Spleen (tissue), 11 donors: ENCODE data around the gene CIPC. TPM values are rescaled to one million over a fixed set of nuclear protein-coding genes. Genes with fewer than 3 reads are reported as not detected.

Experiments used
- DNase-seq: peaks from one replicate; pipeline ENCODE4 v3.0.0-alpha.2; 2020
- H3K27ac ChIP-seq, 8 donors: fragments of 200-600 bp; sonication (generic) in 7 of 8; 1 replicate in 4 of 8; 2 replicates in 4 of 8; pipeline versions ENCODE4 v1.5.0 to v1.8.0; 2016 to 2021; ENCODE audit warnings: inconsistent platforms in 4 of 8, mild to moderate bottlenecking in 4 of 8, moderate library complexity in 1 of 8
- H3K27me3 ChIP-seq, 7 donors: fragments of 200-600 bp; sonication (generic) in 6 of 7; replicated peaks in 1 of 7; 1 replicate in 4 of 7; 2 replicates in 3 of 7; pipeline versions ENCODE4 v1.5.0 to v1.8.0; 2016 to 2021; ENCODE audit warnings: inconsistent platforms in 3 of 7, mild to moderate bottlenecking in 1 of 7
- H3K36me3 ChIP-seq, 6 donors: fragments of 200-600 bp; sonication (generic) in 5 of 6; 1 replicate in 4 of 6; 2 replicates in 2 of 6; pipeline versions ENCODE4 v1.5.0 to v1.8.0; 2016 to 2021; ENCODE audit warnings: inconsistent platforms in 2 of 6
- H3K4me1 ChIP-seq, 6 donors: fragments of 200-600 bp; sonication (generic) in 5 of 6; 1 replicate in 3 of 6; 2 replicates in 3 of 6; pipeline versions ENCODE4 v1.5.0 to v1.8.0; 2016 to 2021; ENCODE audit warnings: inconsistent platforms in 3 of 6
- H3K4me3 ChIP-seq, 8 donors: fragments of 200-600 bp; sonication (generic) in 7 of 8; 1 replicate in 4 of 8; 2 replicates in 4 of 8; pipeline versions ENCODE4 v1.5.0 to v1.8.0; 2016 to 2021; ENCODE audit warnings: inconsistent platforms in 4 of 8, mild to moderate bottlenecking in 4 of 8, moderate library complexity in 2 of 8
- H3K9me3 ChIP-seq, 8 donors: fragments of 200-600 bp; sonication (generic) in 7 of 8; 1 replicate in 4 of 8; 2 replicates in 4 of 8; pipeline versions ENCODE4 v1.5.0 to v1.8.0; 2016 to 2021; ENCODE audit warnings: inconsistent platforms in 4 of 8
- CTCF ChIP-seq, 11 experiments: fragments of 200-600 bp in 7 of 11; fragments of 450-650 bp in 4 of 11; sonication (generic) in 4 of 11; IDR thresholded peaks in 8 of 11; conservative IDR thresholded peaks in 3 of 11; 1 replicate in 7 of 11; 2 replicates in 4 of 11; pipeline versions ENCODE4 v1.4.0 to v1.8.0; 2016 to 2021; ENCODE audit warnings: antibody characterized with exemption in 11 of 11, inconsistent platforms in 4 of 11, mild to moderate bottlenecking in 1 of 11
- POLR2A ChIP-seq, 3 donors: fragments of 450-650 bp; IDR thresholded peaks; one replicate each; pipeline ENCODE4 v1.5.1; 2017; ENCODE audit warnings: antibody characterized with exemption in 3 of 3, mild to moderate bottlenecking in 1 of 3
- POLR2AphosphoS5 ChIP-seq, 3 donors: sonication (generic); formaldehyde crosslinking; IDR thresholded peaks; one replicate each; pipeline ENCODE4 v1.5.1; 2017; ENCODE audit warnings: antibody characterized with exemption in 3 of 3
- WGBS, 5 donors: extraction: QIAGEN DNeasy Blood & Tissue Kit in 3 of 5; methylation state at CpG; one replicate each; pipeline versions ENCODE4 v1.1.5 to v1.1.7; 2013 to 2018; 5-methylcytosine and 5-hydroxymethylcytosine counted together
- intact Hi-C: fragments of 100-400 bp; cut with DNase I; formaldehyde crosslinking; loops from one replicate; pipeline ENCODE4 v1.15.0; 2023; ENCODE audit warnings: low total_unique reads
- polyA plus RNA-seq, 3 donors: library from polyadenylated mRNA; stranded (reverse); fragments of 200-250 nt; gene quantifications; one replicate each; pipeline ENCODE4 v1.2.1, GENCODE V29; 2013
- total RNA-seq, 7 donors: library from RNA; depleted of rRNA in 3 of 7; stranded (reverse); fragments of >200 nt in 3 of 7; fragmentation: NEBNext Ultra II Directional in 4 of 7; extraction: Animal tissue kit (Norgen Biotek cat#: 25700) in 4 of 7; gene quantifications; one replicate each; pipeline versions ENCODE4 v1.1.0 to v1.2.1, GENCODE V29; 2016 to 2021
- donor health status: healthy with polysubstance abuse.
- donor health status: DM: no; HTN: no; CAD: no; lungs with moderate emphysema.
- donor health status: DM: no; HTN: no; CAD: no.
- donor health status: Bipolar disorder and iron deficiency.
- donor health status: healthy.
- donor health status: DM: no; HTN: no; CAD: no.
- donor health status: DM: yes; HTN: yes; CAD: no.

The CIPC gene
- total and polyA plus RNA-seq, 10 donors = 4.2 to 33.8 (median 17.7) TPM

- 51 to 83% (median 70%) methylated on average over 2 of the region's 2 CpGs for WGBS, 5 donors
- H3K4me1 ChIP-seq = no peaks in the 10 kb centered on the region
- TF ChIP-seq POLR2AphosphoS5 (IDR thresholded peaks at IDR 0.05) (no peak), CTCF (IDR thresholded peaks at IDR 0.05 in 8 of 11, conservative IDR thresholded peaks at IDR 0.05 in 3 of 11) (no peak), POLR2A (IDR thresholded peaks at IDR 0.05) (no peak)
- H3K9me3 ChIP-seq = no peaks in the 10 kb centered on the region
- H3K27ac ChIP-seq = no peak overlapping the region
- peaks cover 0 to 93% (median 12%) of the 10 kb centered on the region in 7 donors for H3K27me3 ChIP-seq
- H3K4me3 ChIP-seq = no peak overlapping the region
- peak; percentile 19 for DNase-seq
- intact Hi-C loops = no loop called here
- no peaks in the 10 kb centered on the region for H3K36me3 ChIP-seq
Measured at GRCh38 chr14:77155083-77155482, 57.0 kb downstream of the CIPC start.

DNA sequence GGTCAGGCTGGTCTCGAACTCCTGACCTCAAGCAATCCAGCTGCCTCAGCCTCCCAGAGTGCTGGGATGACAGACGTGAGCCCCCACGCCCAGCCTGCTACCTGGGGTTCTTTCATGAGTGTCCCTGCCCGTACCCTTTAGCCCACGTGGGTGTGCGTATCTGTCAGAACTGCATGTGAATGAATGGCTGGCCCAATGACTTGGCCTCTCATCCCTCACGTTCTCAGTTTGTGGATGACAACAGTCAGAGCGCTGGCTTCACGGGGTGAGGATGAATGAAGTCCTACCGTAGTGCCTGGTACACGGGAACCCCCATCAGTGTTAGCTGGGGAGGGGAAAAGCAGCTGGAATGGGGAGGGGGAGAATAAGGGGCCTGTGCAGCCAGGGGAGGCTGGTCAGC lies 59.7 kb downstream of the CIPC start:
- DNase-seq = peak; percentile 34
- TF ChIP-seq CTCF (IDR thresholded peaks at IDR 0.05 in 8 of 11, conservative IDR thresholded peaks at IDR 0.05 in 3 of 11) (no peak), POLR2A (IDR thresholded peaks at IDR 0.05) (no peak), POLR2AphosphoS5 (IDR thresholded peaks at IDR 0.05) (no peak)
- no peak overlapping the region for H3K4me3 ChIP-seq
- WGBS, 5 donors = 40 to 57% (median 54%) methylated on average over 11 of the region's 11 CpGs
- no peaks in the 10 kb centered on the region for H3K4me1 ChIP-seq
- no peak overlapping the region for H3K27ac ChIP-seq
- intact Hi-C loops = no loop called here
- H3K27me3 ChIP-seq = peaks cover 0 to 84% (median 12%) of the 10 kb centered on the region in 7 donors
- no peaks in the 10 kb centered on the region for H3K36me3 ChIP-seq
- no peaks in the 10 kb centered on the region for H3K9me3 ChIP-seq

DNA sequence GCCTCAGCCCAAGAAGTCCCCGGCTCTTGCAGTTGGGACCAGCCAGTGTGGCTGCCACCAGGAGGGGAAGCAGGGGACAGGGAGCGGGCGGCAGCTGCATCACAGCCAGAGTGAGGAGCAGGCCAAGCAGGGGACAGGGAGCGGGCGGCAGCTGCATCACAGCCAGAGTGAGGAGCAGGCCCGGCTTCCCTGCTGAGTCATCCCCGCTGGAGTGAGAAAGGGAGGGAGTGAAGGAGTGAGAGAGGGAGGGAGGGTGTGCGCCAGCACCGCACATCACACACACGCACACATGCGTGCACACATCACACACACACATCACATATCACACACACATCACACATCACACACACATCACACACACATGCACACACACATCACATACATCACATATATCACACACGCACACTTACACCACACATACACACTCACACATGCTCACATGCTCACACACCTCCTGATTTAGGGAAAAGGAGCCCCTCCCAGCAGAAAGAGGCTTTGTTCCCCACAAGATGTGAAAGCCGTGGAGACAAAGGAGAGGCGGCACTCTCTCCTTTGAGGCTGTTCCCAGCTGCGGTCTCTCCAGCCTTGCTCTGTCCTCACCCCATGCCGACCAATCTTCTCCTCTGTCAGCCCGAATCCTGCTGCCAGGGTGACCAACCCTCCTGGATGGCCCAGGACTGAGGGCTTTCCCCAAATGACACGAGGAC lies 60.3 kb downstream of the CIPC start:
- TF ChIP-seq POLR2AphosphoS5 (IDR thresholded peaks at IDR 0.05) (no peak), POLR2A (IDR thresholded peaks at IDR 0.05) (no peak), CTCF (IDR thresholded peaks at IDR 0.05 in 8 of 11, conservative IDR thresholded peaks at IDR 0.05 in 3 of 11) (no peak)
- no peaks in the 10 kb centered on the region for H3K36me3 ChIP-seq
- H3K27me3 ChIP-seq = peaks cover 0 to 82% (median 12%) of the 10 kb centered on the region in 7 donors
- peak; percentile 36 for DNase-seq
- intact Hi-C loops = no loop called here
- H3K4me1 ChIP-seq = no peaks in the 10 kb centered on the region
- H3K4me3 ChIP-seq = no peak overlapping the region
- no peak overlapping the region for H3K27ac ChIP-seq
- H3K9me3 ChIP-seq = no peaks in the 10 kb centered on the region
- WGBS, 5 donors = 10 to 24% (median 21%) methylated on average over 16 to 18 of the region's 18 CpGs

DNA sequence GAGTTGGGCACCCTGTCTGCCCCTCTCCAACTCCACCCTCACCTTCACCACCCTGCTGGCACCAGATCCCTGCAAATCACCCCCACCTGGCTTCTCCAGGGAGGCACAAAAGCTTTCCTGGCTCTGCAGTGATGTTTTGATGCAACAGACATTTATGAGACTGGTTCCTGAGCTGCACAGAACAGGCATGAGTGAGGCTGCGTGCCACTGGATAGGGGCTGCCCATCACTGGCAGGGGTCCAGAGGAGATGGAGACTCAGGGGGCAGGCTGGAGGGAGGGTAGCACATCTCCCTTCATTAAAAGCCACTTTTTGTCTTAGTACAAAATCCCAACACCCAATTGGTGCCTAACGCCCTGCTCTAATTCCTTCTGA lies 60.8 kb downstream of the CIPC start:
- TF ChIP-seq CTCF (IDR thresholded peaks at IDR 0.05 in 8 of 11, conservative IDR thresholded peaks at IDR 0.05 in 3 of 11) (no peak), POLR2A (IDR thresholded peaks at IDR 0.05) (no peak), POLR2AphosphoS5 (IDR thresholded peaks at IDR 0.05) (no peak)
- peak; percentile 23 for DNase-seq
- intact Hi-C loops = no loop called here
- Histone ChIP-seq H3K9me3 (no peaks in the 10 kb centered on the region), H3K4me3 (no peak overlapping the region), H3K36me3 (no peaks in the 10 kb centered on the region), H3K27me3 (peaks cover 0 to 78% (median 12%) of the 10 kb centered on the region in 7 donors), H3K4me1 (no peaks in the 10 kb centered on the region), H3K27ac (no peak overlapping the region)
- 72 to 95% (median 84%) methylated on average over 2 of the region's 2 CpGs for WGBS, 5 donors
